Endothelial cell of umbilical vein (primary cell): Measurements from ENCODE around the gene PIEZO2. TPM values are rescaled to one million over a fixed set of nuclear protein-coding genes. Genes with fewer than 3 reads are reported as not detected.

Experiments used
- BruUV-seq: library from RNA; stranded (reverse); fragments of 400-500 nt; replicated peaks from 2 replicates; lab custom pipeline; 2021; lab: Mats Ljungman, UMichigan
- CTCF ChIA-PET: fragments of 300-600, 350-600 bp; sonication (Branson Sonifier 250); formaldehyde crosslinking; loops from one replicate; lab custom pipeline; 2021; ENCODE audit warnings: antibody characterized with exemption, inconsistent platforms; lab: Charles Lee
- POLR2A ChIA-PET: fragments of 300-600, 350-600 bp; sonication (Branson Sonifier 250); formaldehyde crosslinking; loops from one replicate; lab custom pipeline; 2021; ENCODE audit warnings: antibody characterized with exemption, inconsistent platforms; lab: Charles Lee
- DNase-seq: peaks from one replicate; pipeline ENCODE4 v3.0.0-alpha.2; 2011; ENCODE audit warnings: low read depth, low spot score
- FAIRE-seq: peaks from 2 replicates; lab custom pipeline; 2011; peaks lifted over from hg19 to GRCh38; lab: Jason Lieb, UNC
- H2AFZ ChIP-seq: 2 replicates; pipeline ENCODE4 v1.6.0; 2012; ENCODE audit warnings: low read depth, low read length, control low read depth, inconsistent platforms
- H3K27ac ChIP-seq: 2 replicates; pipeline ENCODE4 v1.5.1; 2011; ENCODE audit warnings: low read depth, mild to moderate bottlenecking, control low read depth, low read length, moderate library complexity; ENCODE audit not compliant: insufficient read depth
- H3K27me3 ChIP-seq, 2 experiments: 2 replicates each; pipeline versions ENCODE4 v1.6.0 to v1.6.1; 2011; ENCODE audit warnings: low read length in 2 of 2, mixed read lengths in 1 of 2; ENCODE audit not compliant: control insufficient read depth in 2 of 2, insufficient read depth in 2 of 2
- H3K36me3 ChIP-seq, 2 experiments: 2 replicates in 1 of 2; 3 replicates in 1 of 2; pipeline ENCODE4 v1.5.1; 2011; ENCODE audit warnings: low read length in 2 of 2, mild to moderate bottlenecking in 1 of 2, moderate library complexity in 1 of 2; ENCODE audit not compliant: control insufficient read depth in 2 of 2, insufficient read depth in 2 of 2; ENCODE audit errors: extremely low read depth in 1 of 2
- H3K4me1 ChIP-seq: 3 replicates; pipeline ENCODE4 v1.5.1; 2011; ENCODE audit warnings: mild to moderate bottlenecking, low read length; ENCODE audit not compliant: control insufficient read depth, insufficient read depth; ENCODE audit errors: extremely low read depth
- H3K4me2 ChIP-seq: 2 replicates; pipeline ENCODE4 v1.6.1; 2011; ENCODE audit warnings: low read length, control low read depth, mixed read lengths; ENCODE audit not compliant: insufficient read depth
- H3K4me3 ChIP-seq, 3 experiments: fragments of 200-600 bp in 1 of 3; sonication (generic), shearing (Covaris generic) in 1 of 3; replicated peaks in 1 of 3; 2 replicates each; pipeline ENCODE4 v1.5.1; 2011 to 2016; ENCODE audit warnings: control low read depth in 3 of 3, low read length in 3 of 3, mild to moderate bottlenecking in 2 of 3, inconsistent platforms in 1 of 3, low read depth in 1 of 3, moderate library complexity in 1 of 3; ENCODE audit not compliant: insufficient read depth in 1 of 3
- H3K79me2 ChIP-seq: 2 replicates; pipeline ENCODE4 v1.6.0; 2012; ENCODE audit warnings: low read length, inconsistent platforms; ENCODE audit not compliant: control insufficient read depth, insufficient read depth
- H3K9ac ChIP-seq: replicated peaks from 2 replicates; pipeline ENCODE3; 2011; ENCODE audit warnings: low read length, control low read depth; ENCODE audit not compliant: insufficient read depth; ENCODE audit errors: extremely low read depth
- H3K9me1 ChIP-seq: replicated peaks from 3 replicates; pipeline ENCODE4 v1.6.0; 2011; ENCODE audit warnings: mild to moderate bottlenecking, low read length; ENCODE audit not compliant: control insufficient read depth, insufficient read depth; ENCODE audit errors: extremely low read depth
- H3K9me3 ChIP-seq: replicated peaks from 2 replicates; pipeline ENCODE4 v1.5.1; 2012; ENCODE audit warnings: low read length, inconsistent platforms; ENCODE audit not compliant: control insufficient read depth, insufficient read depth
- H4K20me1 ChIP-seq: replicated peaks from 2 replicates; pipeline ENCODE3; 2011; ENCODE audit warnings: mild to moderate bottlenecking, low read length; ENCODE audit not compliant: control insufficient read depth, insufficient read depth; ENCODE audit errors: extremely low read depth
- CTCF ChIP-seq, 2 donors: IDR thresholded peaks; 1 replicate in 1 of 2; 2 replicates in 1 of 2; pipeline ENCODE4 v1.5.1; 2011; ENCODE audit warnings: low read length in 2 of 2, mild to moderate bottlenecking in 2 of 2, moderate library complexity in 2 of 2, control low read depth in 1 of 2, inconsistent platforms in 1 of 2, low read depth in 1 of 2; ENCODE audit not compliant: insufficient read depth in 1 of 2; ENCODE audit errors: extremely low read depth in 1 of 2
- EZH2 ChIP-seq: IDR thresholded peaks from 2 replicates; pipeline ENCODE4 v1.6.1; 2012; ENCODE audit warnings: borderline replicate concordance, low read depth, mild to moderate bottlenecking, moderate library complexity, low read length, inconsistent platforms; ENCODE audit not compliant: severe bottlenecking
- JUN ChIP-seq: IDR thresholded peaks from 2 replicates; pipeline ENCODE4 v1.6.1; 2011; ENCODE audit warnings: borderline replicate concordance, low read depth; ENCODE audit not compliant: insufficient read length, insufficient read depth
- MAX ChIP-seq: IDR thresholded peaks from 2 replicates; pipeline ENCODE4 v1.6.1; 2011; ENCODE audit not compliant: insufficient read depth, insufficient read length
- MYC ChIP-seq: IDR thresholded peaks from one replicate; pipeline ENCODE4 v1.6.1; 2011; ENCODE audit warnings: mild to moderate bottlenecking, low read depth, low read length
- POLR2A ChIP-seq: IDR thresholded peaks from 2 replicates; pipeline ENCODE4 v1.6.1; 2012; ENCODE audit warnings: low read depth, mild to moderate bottlenecking, control low read depth, low read length
- dilution Hi-C: fragments of 300-500 bp; cut with MboI; formaldehyde crosslinking; loops from one replicate; pipeline ENCODE4 v1.15.0; 2019; ENCODE audit warnings: low sequenced_read_pairs; ENCODE audit not compliant: extremely low pct_ligation_motif_present
- intact Hi-C: fragments of 100-400 bp; cut with micrococcal nuclease; formaldehyde crosslinking; loops from one replicate; pipeline ENCODE4 v1.10.0; 2022
- polyA plus RNA-seq, 4 experiments: library from polyadenylated mRNA; depleted of rRNA in 3 of 4; stranded (reverse) in 3 of 4; unstranded in 1 of 4; fragments of >200 nt; gene quantifications; 2 replicates each; pipeline versions ENCODE4 v1.2.1 to v1.2.3, GENCODE V29; 2011 to 2012; ENCODE audit warnings: missing spikeins in 1 of 4
- total RNA-seq: library from RNA; stranded (reverse); gene quantifications from 2 replicates; pipeline ENCODE4 v1.2.3, GENCODE V29; 2021

Gene PIEZO2
- total and polyA plus RNA-seq, 2 donors (not counting 3 experiments of a cell fraction or from before 2014, with no cell fraction given) = 1.7 to 11.2 TPM

GRCh38 chr18:10890022-10890421, 259.3 kb downstream of the PIEZO2 start:
- H3K4me1 ChIP-seq = no peaks in the 10 kb centered on the region
- H3K36me3 ChIP-seq = no peaks in the 10 kb centered on the region
- H4K20me1 ChIP-seq = no peaks in the 10 kb centered on the region
- dilution Hi-C loops (no loop called here), intact Hi-C loops (no loop called here)
- H3K27me3 ChIP-seq = no peaks in the 10 kb centered on the region
- H3K4me3 ChIP-seq = no peak overlapping the region
- DNase-seq (no peak), FAIRE-seq (no peak)
- no TSS peak for BruUV-seq
- H3K79me2 ChIP-seq = no peaks in the 10 kb centered on the region
- H3K9ac ChIP-seq = no peak overlapping the region
- no peak overlapping the region for H3K27ac ChIP-seq
- H3K9me1 ChIP-seq = no peaks in the 10 kb centered on the region
- H3K4me2 ChIP-seq = no peak overlapping the region
- H3K9me3 ChIP-seq = no peaks in the 10 kb centered on the region
- ChIA-PET POLR2A (no interaction called here), CTCF (interaction anchor here (1.3 kb wide), 1 partner anchor 264 kb away, joined by 4 read pairs; no protein-coding TSS in a partner anchor)
- TF ChIP-seq MAX = no peak
- H2AFZ ChIP-seq = no peak overlapping the region

GRCh38 chr18:10878703-10879102, 270.7 kb downstream of the PIEZO2 start:
- no peaks in the 10 kb centered on the region for H3K9me3 ChIP-seq
- H3K9ac ChIP-seq = no peak overlapping the region
- TF ChIP-seq CTCF (IDR thresholded peaks at IDR 0.05; ENCODE audit: extremely low read depth in 1 of 2, insufficient read depth in 1 of 2, low read depth in 1 of 2, low read length in 2 of 2) = no peak
- no peak for TF ChIP-seq MYC
- TF ChIP-seq POLR2A = no peak
- no peak for TF ChIP-seq JUN
- no peak for TF ChIP-seq MAX
- TF ChIP-seq EZH2 = no peak
- dilution Hi-C loops = no loop called here
- intact Hi-C loops = no loop called here
- no peaks in the 10 kb centered on the region for H3K9me1 ChIP-seq
- no peak overlapping the region for H2AFZ ChIP-seq
- no peaks in the 10 kb centered on the region for H3K79me2 ChIP-seq
- ChIA-PET POLR2A (no interaction called here), CTCF (no interaction called here)
- no peak for DNase-seq
- no peaks in the 10 kb centered on the region for H4K20me1 ChIP-seq
- no TSS peak for BruUV-seq
- H3K27ac ChIP-seq = no peak overlapping the region
- H3K4me3 ChIP-seq = no peak overlapping the region
- H3K36me3 ChIP-seq = no peaks in the 10 kb centered on the region
- H3K4me2 ChIP-seq = no peak overlapping the region
- no peak for FAIRE-seq
- H3K27me3 ChIP-seq = no peaks in the 10 kb centered on the region
- no peaks in the 10 kb centered on the region for H3K4me1 ChIP-seq
